ENCODE measurements around the gene MYO3B.

GRCh38 chr2:170544817-170545216 is 366.9 kb downstream of the MYO3B start:
- no peak for TF ChIP-seq POLR2AphosphoS5 (IDR thresholded peaks at IDR 0.05)
- TF ChIP-seq CTCF (IDR thresholded peaks at IDR 0.05) = no peak
